Measurements from ENCODE around the gene DNHD1.

DNHD1 gene

DNA sequence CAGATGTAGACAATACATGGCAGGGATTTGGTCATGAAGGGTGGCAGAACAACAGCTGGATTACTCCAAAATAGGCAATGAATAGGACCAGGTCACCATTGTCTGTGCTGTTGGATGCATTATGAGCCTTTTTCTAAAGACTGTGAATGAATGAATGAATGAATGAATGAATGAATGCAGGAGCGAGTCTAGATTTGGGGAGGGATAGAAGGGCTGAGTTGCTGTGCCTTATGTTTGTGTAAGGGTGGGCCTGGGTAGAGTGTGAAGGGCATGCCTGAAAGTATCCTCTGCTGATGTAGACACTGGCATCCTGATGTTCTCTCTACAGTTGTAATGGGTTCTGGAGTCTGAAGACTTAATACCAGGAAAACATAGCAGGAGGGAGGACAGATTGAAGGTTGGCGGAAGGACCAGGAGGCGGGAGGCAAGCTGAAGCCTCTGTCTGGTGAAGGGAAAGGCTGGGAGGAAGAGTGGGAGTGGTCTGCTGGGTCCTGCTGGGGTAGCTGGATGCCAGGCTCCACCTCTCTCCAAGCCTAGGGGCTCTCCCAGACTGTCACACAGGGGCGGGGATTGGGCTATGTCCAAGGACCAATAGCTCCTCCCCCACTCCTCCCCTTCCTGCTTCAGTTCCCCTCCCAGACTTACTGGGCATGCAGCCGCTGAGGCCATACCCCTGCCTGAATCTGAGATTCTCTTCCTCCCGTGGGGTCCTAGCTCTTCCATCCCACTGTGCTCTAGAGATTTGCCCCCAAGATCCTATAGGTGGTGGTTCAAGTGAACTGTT, 28.2 kb upstream of the DNHD1 start:
- no peaks in the 10 kb centered on the region for H4K20me1 ChIP-seq (ENCODE audit: low read depth, low read length)
- no peak overlapping the region for H2AFZ ChIP-seq (ENCODE audit: low read depth, low read length, severe bottlenecking)
- no peaks in the 10 kb centered on the region for H3K79me2 ChIP-seq (ENCODE audit: insufficient read depth, low read length)
- no peak overlapping the region for H3K4me3 ChIP-seq (ENCODE audit: insufficient read depth, low read length, poor library complexity, severe bottlenecking)
- no peaks in the 10 kb centered on the region for H3K36me3 ChIP-seq (ENCODE audit: low read length)
- H3K9ac ChIP-seq (ENCODE audit: low read length): no peak overlapping the region
- no peaks in the 10 kb centered on the region for H3K9me3 ChIP-seq (ENCODE audit: insufficient read depth, low read length)
- TF ChIP-seq, protein P1, sequence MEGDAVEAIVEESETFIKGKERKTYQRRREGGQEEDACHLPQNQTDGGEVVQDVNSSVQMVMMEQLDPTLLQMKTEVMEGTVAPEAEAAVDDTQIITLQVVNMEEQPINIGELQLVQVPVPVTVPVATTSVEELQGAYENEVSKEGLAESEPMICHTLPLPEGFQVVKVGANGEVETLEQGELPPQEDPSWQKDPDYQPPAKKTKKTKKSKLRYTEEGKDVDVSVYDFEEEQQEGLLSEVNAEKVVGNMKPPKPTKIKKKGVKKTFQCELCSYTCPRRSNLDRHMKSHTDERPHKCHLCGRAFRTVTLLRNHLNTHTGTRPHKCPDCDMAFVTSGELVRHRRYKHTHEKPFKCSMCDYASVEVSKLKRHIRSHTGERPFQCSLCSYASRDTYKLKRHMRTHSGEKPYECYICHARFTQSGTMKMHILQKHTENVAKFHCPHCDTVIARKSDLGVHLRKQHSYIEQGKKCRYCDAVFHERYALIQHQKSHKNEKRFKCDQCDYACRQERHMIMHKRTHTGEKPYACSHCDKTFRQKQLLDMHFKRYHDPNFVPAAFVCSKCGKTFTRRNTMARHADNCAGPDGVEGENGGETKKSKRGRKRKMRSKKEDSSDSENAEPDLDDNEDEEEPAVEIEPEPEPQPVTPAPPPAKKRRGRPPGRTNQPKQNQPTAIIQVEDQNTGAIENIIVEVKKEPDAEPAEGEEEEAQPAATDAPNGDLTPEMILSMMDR (IDR thresholded peaks at IDR 0.05; ENCODE audit: insufficient read depth, low read length, poor library complexity, severe bottlenecking): no peak
- no peak for TF ChIP-seq EZH2phosphoT487 (conservative IDR thresholded peaks at IDR 0.05; ENCODE audit: low read length)
- no peak overlapping the region for H3K27ac ChIP-seq (ENCODE audit: low read depth, low read length)
- H3K4me2 ChIP-seq (ENCODE audit: low read depth, low read length, poor library complexity, severe bottlenecking): no peak overlapping the region
- H3K27me3 ChIP-seq (ENCODE audit: low read length): no peaks in the 10 kb centered on the region
- H3K9me2 ChIP-seq (replicated peaks; ENCODE audit: insufficient read depth, low read length): no peaks in the 10 kb centered on the region
- no peaks in the 10 kb centered on the region for H3F3A ChIP-seq (ENCODE audit: insufficient read depth)

DNA sequence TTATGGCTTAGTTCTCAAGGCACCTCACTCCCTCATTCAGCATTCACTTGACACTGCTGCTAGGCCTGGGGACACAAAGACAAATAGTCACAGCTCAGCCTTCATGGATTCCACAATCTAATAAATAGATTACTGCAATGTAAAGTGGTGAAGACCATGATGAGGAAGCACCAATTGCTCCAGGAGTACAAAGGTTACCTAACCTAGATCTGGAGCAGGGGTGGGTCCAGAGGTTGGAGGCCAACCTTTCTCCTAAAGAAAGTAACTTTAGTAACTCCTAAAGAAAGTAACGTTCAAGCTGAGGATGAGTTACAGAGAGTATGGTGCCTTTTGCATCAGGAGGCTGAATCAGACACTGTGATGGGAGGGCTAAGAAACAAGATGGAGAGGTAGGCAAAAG, 27.5 kb upstream of the DNHD1 start:
- H3K27ac ChIP-seq (ENCODE audit: low read depth, low read length): no peak overlapping the region
- no peak overlapping the region for H3K4me2 ChIP-seq (ENCODE audit: low read depth, low read length, poor library complexity, severe bottlenecking)
- H2AFZ ChIP-seq (ENCODE audit: low read depth, low read length, severe bottlenecking): no peak overlapping the region
- no peaks in the 10 kb centered on the region for H3K36me3 ChIP-seq (ENCODE audit: low read length)
- H3K4me3 ChIP-seq (ENCODE audit: insufficient read depth, low read length, poor library complexity, severe bottlenecking): no peak overlapping the region
- TF ChIP-seq EZH2phosphoT487 (conservative IDR thresholded peaks at IDR 0.05; ENCODE audit: low read length): no peak
- TF ChIP-seq, protein P1 (IDR thresholded peaks at IDR 0.05; ENCODE audit: insufficient read depth, low read length, poor library complexity, severe bottlenecking): no peak
- H3K9ac ChIP-seq (ENCODE audit: low read length): no peak overlapping the region
- H4K20me1 ChIP-seq (ENCODE audit: low read depth, low read length): no peaks in the 10 kb centered on the region
- H3K9me2 ChIP-seq (replicated peaks; ENCODE audit: insufficient read depth, low read length): no peaks in the 10 kb centered on the region
- H3K79me2 ChIP-seq (ENCODE audit: insufficient read depth, low read length): no peaks in the 10 kb centered on the region
- H3K9me3 ChIP-seq (ENCODE audit: insufficient read depth, low read length): no peaks in the 10 kb centered on the region
- peaks cover 5% of the 10 kb centered on the region for H3F3A ChIP-seq (ENCODE audit: insufficient read depth)
- no peaks in the 10 kb centered on the region for H3K27me3 ChIP-seq (ENCODE audit: low read length)

DNA sequence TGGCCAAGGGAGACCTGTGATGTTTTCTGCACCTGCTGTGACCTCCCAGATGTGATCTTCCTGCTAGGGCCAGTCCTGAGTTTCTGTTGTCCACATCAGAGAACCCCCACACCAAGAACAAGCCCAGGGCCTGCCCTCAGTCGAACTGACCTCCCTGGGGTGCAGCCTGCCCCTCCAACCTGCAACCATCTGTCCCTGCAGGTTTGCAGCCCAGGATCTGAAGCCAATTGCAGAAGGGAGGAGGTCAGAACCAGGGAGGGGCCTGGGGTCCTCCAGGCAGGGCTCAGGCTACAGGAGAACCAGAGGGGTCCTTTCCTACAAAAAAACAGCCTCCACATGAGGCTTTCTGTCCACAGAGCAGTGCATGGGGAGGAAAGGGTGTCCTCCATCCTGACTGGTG, 24.1 kb upstream of the DNHD1 start:
- TF ChIP-seq, protein P1 (IDR thresholded peaks at IDR 0.05; ENCODE audit: insufficient read depth, low read length, poor library complexity, severe bottlenecking): no peak
- TF ChIP-seq EZH2phosphoT487 (conservative IDR thresholded peaks at IDR 0.05; ENCODE audit: low read length): no peak
- H3K36me3 ChIP-seq (ENCODE audit: low read length): no peaks in the 10 kb centered on the region
- peaks cover 15% of the 10 kb centered on the region for H3F3A ChIP-seq (ENCODE audit: insufficient read depth)
- no peak overlapping the region for H3K4me3 ChIP-seq (ENCODE audit: insufficient read depth, low read length, poor library complexity, severe bottlenecking)
- H4K20me1 ChIP-seq (ENCODE audit: low read depth, low read length): no peaks in the 10 kb centered on the region
- peak overlapping the region; percentile 92 for H3K4me2 ChIP-seq (ENCODE audit: low read depth, low read length, poor library complexity, severe bottlenecking)
- H3K27me3 ChIP-seq (ENCODE audit: low read length): no peaks in the 10 kb centered on the region
- H3K27ac ChIP-seq (ENCODE audit: low read depth, low read length): no peak overlapping the region
- H3K9me2 ChIP-seq (replicated peaks; ENCODE audit: insufficient read depth, low read length): no peaks in the 10 kb centered on the region
- H3K9me3 ChIP-seq (ENCODE audit: insufficient read depth, low read length): no peaks in the 10 kb centered on the region
- no peak overlapping the region for H2AFZ ChIP-seq (ENCODE audit: low read depth, low read length, severe bottlenecking)
- 0 out of 2 replicates have a peak overlapping the region, but pooled peaks have one; percentile 68 for H3K9ac ChIP-seq (ENCODE audit: low read length)
- no peaks in the 10 kb centered on the region for H3K79me2 ChIP-seq (ENCODE audit: insufficient read depth, low read length)

Measured in SU-DHL-6 (cell line).